Activated CD8-positive, alpha-beta memory T cell treated with anti-CD3 and anti-CD28 coated beads, Interleukin-2, amount 10 ng/mL, durations not matched to agents 7 days and 5 days (primary cell): ENCODE measurements around the gene ATP2A1. TPM values are rescaled to one million over a fixed set of nuclear protein-coding genes. Genes with fewer than 3 reads are reported as not detected.

Source experiments
- ATAC-seq: fragments of 150-1000 bp; cut with Tn5 transposase; one replicate; pipeline ENCODE4 v1.10.0; 2021; ENCODE audit warnings: moderate library complexity
- CTCF ChIA-PET: fragments of 350-600 bp; sonication (Branson Sonifier 250); formaldehyde crosslinking; loops from one replicate; lab custom pipeline; 2021; ENCODE audit warnings: antibody characterized with exemption; lab: Charles Lee
- DNase-seq: peaks from one replicate; pipeline ENCODE4 v3.0.0-alpha.2; 2020
- H3K27ac Mint-ChIP-seq: one replicate; pipeline ENCODE4 v1.8.0; 2021; ENCODE audit warnings: mild to moderate bottlenecking, mixed read lengths
- H3K27me3 Mint-ChIP-seq: one replicate; pipeline ENCODE4 v1.8.0; 2021; ENCODE audit warnings: mixed read lengths
- H3K36me3 Mint-ChIP-seq: one replicate; pipeline ENCODE4 v1.8.0; 2021; ENCODE audit warnings: mild to moderate bottlenecking, mixed read lengths
- H3K4me1 Mint-ChIP-seq: one replicate; pipeline ENCODE4 v1.8.0; 2021; ENCODE audit warnings: mixed read lengths
- H3K4me3 Mint-ChIP-seq: one replicate; pipeline ENCODE4 v1.8.0; 2021; ENCODE audit warnings: mild to moderate bottlenecking, moderate library complexity, mixed read lengths
- H3K9me3 Mint-ChIP-seq: one replicate; pipeline ENCODE4 v1.8.0; 2022; ENCODE audit warnings: low read depth, mixed read lengths
- total RNA-seq, 2 experiments: library from RNA; stranded (reverse); gene quantifications; one replicate each; pipeline ENCODE4 v1.2.3, GENCODE V29; 2021

ATP2A1 gene
- 1 to 10 TPM; 1.5 to 3.4 TPM for total RNA-seq

DNA sequence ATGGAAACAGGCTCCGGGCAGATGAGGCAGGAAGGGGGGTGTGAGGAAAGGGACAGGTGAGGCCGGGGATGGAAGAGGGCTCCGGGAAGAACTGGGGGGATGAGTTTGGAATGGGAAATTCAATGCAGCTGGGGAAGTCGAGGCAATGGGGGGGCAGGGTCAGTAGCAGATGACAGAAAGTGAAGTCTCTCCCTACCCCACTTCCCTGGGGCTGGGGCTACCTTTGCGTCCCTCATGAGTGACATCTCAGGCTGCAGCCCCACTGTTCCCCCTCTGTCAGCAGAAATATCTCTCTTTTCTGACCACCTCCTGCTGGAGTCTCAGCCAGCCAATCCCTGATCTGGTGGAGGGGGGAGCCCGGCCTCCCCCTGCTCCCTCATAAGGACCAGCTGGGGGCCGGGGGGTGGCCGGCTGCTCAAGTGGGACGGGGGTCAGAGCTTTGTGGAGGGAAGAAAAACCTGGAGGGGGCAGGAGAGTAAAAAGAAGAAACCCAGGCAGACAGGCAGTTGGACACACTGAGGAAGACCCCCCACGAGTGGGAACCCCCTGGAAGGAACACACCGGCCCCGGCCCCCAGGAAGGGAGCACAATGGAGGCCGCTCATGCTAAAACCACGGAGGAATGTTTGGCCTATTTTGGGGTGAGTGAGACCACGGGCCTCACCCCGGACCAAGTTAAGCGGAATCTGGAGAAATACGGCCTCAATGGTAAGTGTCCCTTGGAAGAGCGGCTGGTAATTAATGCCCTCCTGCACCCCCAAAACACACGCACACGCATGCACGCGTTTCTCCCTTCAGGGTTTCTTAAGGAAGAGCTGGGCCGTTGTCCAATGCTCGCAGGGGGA lies at the start of gene ATP2A1:
Gene ATP2A1, plus strand, starts transcription at position 406 of the 844 bp plus-strand sequence. Its CDS starts 184 bp downstream, at position 590.
- H3K9me3 Mint-ChIP-seq: no peaks in the 10 kb centered on the region
- ATAC-seq: no peak
- DNase-seq: no peak
- peak within 1 kb of the TSS; percentile 88 for H3K4me3 Mint-ChIP-seq
- H3K27ac Mint-ChIP-seq: peak within 1 kb of the TSS; percentile 76
- peaks cover 44% of the 10 kb centered on the region for H3K4me1 Mint-ChIP-seq
- H3K36me3 Mint-ChIP-seq: no peaks in the 10 kb centered on the region
- H3K27me3 Mint-ChIP-seq: peaks cover 3% of the 10 kb centered on the region
- CTCF ChIA-PET: interaction anchor here (1.0 to 3.5 kb wide), 4 partner anchors 14 to 70 kb away, joined by 5 to 16 read pairs (median 13); partner anchors contain the start of genes SH2B1 and TUFM

- H3K27ac Mint-ChIP-seq: no peak overlapping the region
- H3K36me3 Mint-ChIP-seq: peaks cover 85% of the 10 kb centered on the region
- H3K27me3 Mint-ChIP-seq: no peaks in the 10 kb centered on the region
- CTCF ChIA-PET: interaction anchor here (1.8 kb wide), 1 partner anchor 115 kb away, joined by 5 read pairs; no protein-coding TSS in a partner anchor
- no peaks in the 10 kb centered on the region for H3K9me3 Mint-ChIP-seq
- H3K4me3 Mint-ChIP-seq: no peak overlapping the region
- ATAC-seq (no peak), DNase-seq (no peak)
- H3K4me1 Mint-ChIP-seq: peaks cover 38% of the 10 kb centered on the region
Measured at GRCh38 chr16:28829747-28830146, 48.5 kb upstream of the ATP2A1 start.

GRCh38 chr16:28830531-28830930 lies 47.8 kb upstream of the ATP2A1 start:
- CTCF ChIA-PET: no interaction called here
- no peaks in the 10 kb centered on the region for H3K9me3 Mint-ChIP-seq
- H3K36me3 Mint-ChIP-seq: peaks cover 85% of the 10 kb centered on the region
- no peaks in the 10 kb centered on the region for H3K27me3 Mint-ChIP-seq
- no peak overlapping the region for H3K27ac Mint-ChIP-seq
- DNase-seq: no peak
- H3K4me1 Mint-ChIP-seq: peaks cover 31% of the 10 kb centered on the region
- ATAC-seq: no peak
- H3K4me3 Mint-ChIP-seq: no peak overlapping the region

GRCh38 chr16:28834349-28834748 lies 43.9 kb upstream of the ATP2A1 start:
- Mint-ChIP-seq H3K27ac (no peak overlapping the region), H3K4me1 (peaks cover 7% of the 10 kb centered on the region), H3K4me3 (no peak overlapping the region), H3K36me3 (peaks cover 72% of the 10 kb centered on the region), H3K27me3 (no peaks in the 10 kb centered on the region), H3K9me3 (no peaks in the 10 kb centered on the region)
- DNase-seq (no peak), ATAC-seq (no peak)
- CTCF ChIA-PET: no interaction called here

- DNase-seq (no peak), ATAC-seq (peak; percentile 9)
- Mint-ChIP-seq H3K4me1 (peaks cover 5% of the 10 kb centered on the region), H3K27me3 (no peaks in the 10 kb centered on the region), H3K9me3 (no peaks in the 10 kb centered on the region), H3K36me3 (peaks cover 63% of the 10 kb centered on the region), H3K4me3 (no peak overlapping the region), H3K27ac (no peak overlapping the region)
- CTCF ChIA-PET: no interaction called here
Measured at GRCh38 chr16:28834873-28835863, 43.1 kb upstream of the ATP2A1 start.

DNA sequence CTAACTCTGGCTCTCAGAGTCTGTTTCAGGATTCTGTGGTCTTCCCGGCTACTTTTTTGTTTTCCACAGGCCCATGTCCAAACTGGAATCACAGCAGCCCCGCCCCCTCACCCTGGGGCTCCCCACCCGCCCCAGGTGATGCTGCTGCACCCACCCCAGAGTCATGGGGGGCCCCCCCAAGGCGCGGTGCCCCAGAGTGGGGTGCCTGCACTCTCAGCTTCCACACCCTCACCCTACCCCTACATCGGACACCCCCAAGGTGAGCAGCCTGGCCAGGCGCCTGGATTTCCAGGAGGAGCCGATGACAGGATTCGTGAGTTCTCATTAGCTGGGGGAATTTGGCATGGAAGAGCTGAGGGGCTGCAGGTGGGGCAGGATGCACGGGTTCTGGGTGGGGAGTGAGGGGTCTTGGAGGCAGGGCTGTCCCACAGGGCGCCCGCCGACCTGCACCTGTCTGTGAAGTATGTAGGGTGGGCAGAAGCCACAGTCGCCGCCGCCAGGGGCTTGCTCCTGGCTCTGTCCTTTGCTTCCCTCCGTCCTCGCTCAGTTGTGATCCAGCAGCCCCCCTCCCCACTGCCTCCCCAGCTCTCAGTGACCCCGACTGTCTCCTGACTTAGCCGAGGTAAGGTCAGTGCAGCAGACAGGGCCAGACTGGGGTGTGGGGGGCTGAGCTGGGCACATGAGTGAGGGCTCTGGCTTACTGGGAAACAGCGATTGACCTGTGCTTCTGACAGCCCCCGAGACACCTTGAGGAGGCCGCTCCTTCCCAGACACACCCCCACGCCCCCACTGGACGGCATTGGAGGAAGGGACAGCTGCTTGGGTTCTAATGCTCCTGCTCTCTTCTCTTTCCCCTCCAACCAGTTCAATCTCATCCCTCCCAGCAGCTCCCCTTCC lies 42.2 kb upstream of the ATP2A1 start:
- no peaks in the 10 kb centered on the region for H3K27me3 Mint-ChIP-seq
- CTCF ChIA-PET: no interaction called here
- no peak overlapping the region for H3K4me3 Mint-ChIP-seq
- DNase-seq: no peak
- H3K9me3 Mint-ChIP-seq: no peaks in the 10 kb centered on the region
- no peak for ATAC-seq
- peaks cover 3% of the 10 kb centered on the region for H3K4me1 Mint-ChIP-seq
- H3K27ac Mint-ChIP-seq: no peak overlapping the region
- H3K36me3 Mint-ChIP-seq: peaks cover 54% of the 10 kb centered on the region

DNA sequence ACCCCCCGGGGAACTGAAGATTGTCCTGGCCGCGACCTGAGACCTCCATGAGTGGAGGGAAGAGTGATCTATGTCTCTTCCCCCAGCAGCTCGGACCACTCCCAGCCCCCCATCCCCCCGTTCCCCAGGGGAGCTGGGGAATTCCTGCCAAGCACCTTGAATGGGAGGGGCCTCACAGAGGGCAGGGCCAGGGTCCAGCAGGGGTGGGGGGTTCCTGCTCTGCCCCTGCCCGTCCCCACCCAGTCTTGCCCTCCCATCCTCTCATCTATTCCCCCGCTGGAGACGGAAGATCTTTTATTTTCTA lies 41.6 kb upstream of the ATP2A1 start:
- DNase-seq: no peak
- Mint-ChIP-seq H3K27me3 (no peaks in the 10 kb centered on the region), H3K9me3 (no peaks in the 10 kb centered on the region), H3K36me3 (peaks cover 55% of the 10 kb centered on the region), H3K4me3 (no peak overlapping the region), H3K27ac (no peak overlapping the region), H3K4me1 (peaks cover 3% of the 10 kb centered on the region)
- ATAC-seq: no peak
- CTCF ChIA-PET: no interaction called here

DNA sequence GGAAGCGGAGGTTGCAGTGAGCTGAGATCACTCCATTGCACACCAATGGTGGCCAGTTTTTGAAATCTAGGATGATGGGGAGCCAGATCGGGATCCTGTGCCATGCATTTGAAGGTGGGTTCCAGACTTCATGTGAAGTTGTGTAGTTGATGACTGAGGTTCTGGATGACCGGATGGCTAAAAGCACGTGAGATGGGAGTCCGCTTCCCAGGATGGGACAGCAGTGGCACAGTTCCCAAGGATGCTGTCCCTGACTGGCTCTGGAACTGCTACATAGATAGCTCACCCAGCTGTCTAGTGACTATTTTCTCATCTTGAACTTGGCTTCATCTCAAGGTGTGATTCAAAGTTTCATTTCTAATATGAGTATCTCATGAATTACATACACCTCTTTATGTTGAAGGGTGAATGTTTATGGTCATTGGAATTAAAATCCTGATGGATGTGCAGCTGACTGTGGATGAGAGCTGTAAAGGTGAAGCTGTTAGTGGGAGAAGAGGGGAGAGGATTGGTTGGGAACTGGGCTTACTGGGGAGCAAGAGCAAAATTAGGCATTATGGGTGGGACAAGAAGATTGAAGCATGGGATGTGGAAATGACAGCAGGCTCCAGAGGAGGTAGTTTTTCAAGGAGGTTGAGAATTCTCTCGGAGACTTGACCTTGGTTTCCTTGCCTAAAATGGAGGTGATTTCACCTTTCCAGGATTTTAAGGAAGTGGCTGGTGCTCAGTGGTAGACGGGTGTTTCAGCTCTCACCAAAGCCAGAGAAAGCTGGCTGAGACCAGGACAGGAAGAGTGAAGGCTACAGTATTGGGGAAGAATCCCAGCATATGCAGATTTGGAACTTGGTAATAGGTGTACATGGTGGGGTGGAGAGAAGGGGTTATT lies 40.4 kb upstream of the ATP2A1 start:
- CTCF ChIA-PET: interaction anchor here (1.5 kb wide), 1 partner anchor 15 kb away, joined by 6 read pairs; the partner anchor contains the start of gene ATXN2L
- Mint-ChIP-seq H3K9me3 (no peaks in the 10 kb centered on the region), H3K4me1 (peaks cover 2% of the 10 kb centered on the region), H3K27ac (peak overlapping the region; percentile 38), H3K27me3 (no peaks in the 10 kb centered on the region), H3K4me3 (no peak overlapping the region), H3K36me3 (peaks cover 53% of the 10 kb centered on the region)
- ATAC-seq (no peak), DNase-seq (no peak)

GRCh38 chr16:28838558-28838918 lies 39.8 kb upstream of the ATP2A1 start:
- CTCF ChIA-PET: interaction anchor here (1.5 kb wide), 1 partner anchor 16 kb away, joined by 6 read pairs; the partner anchor contains the start of gene ATXN2L
- no peak overlapping the region for H3K4me3 Mint-ChIP-seq
- no peaks in the 10 kb centered on the region for H3K9me3 Mint-ChIP-seq
- ATAC-seq: no peak
- H3K27me3 Mint-ChIP-seq: no peaks in the 10 kb centered on the region
- no peak for DNase-seq
- H3K36me3 Mint-ChIP-seq: peaks cover 50% of the 10 kb centered on the region
- peaks cover 2% of the 10 kb centered on the region for H3K4me1 Mint-ChIP-seq
- peak overlapping the region; percentile 38 for H3K27ac Mint-ChIP-seq

DNA sequence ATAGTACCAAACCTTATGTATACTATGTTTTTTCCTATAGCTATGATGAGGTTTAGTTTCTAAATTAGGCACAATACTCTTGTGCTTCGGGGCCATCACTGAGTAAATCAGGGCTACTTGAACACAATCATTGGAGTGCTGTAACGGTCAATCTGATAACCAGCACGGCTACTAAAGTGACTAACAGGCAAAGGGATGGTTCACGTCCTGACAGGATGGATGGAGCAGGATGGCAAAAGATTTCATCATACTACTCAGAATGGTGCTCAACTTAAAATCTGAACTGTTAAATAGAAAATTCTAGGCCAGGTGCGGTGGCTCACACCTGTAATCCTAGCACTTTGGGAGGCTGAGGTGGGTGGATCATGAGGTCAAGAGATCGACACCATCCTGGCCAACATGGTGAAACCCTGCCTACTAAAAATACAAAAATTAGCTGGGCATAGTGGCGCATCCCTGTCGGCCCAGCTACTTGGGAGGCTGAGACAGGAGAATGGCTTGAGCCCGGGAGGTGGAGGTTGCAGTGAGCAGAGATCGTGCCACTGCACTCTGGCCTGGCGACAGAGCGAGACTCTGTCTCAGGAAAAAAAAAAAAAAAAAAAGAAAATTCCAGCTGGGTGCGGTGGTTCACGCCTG lies 39.2 kb upstream of the ATP2A1 start:
- ATAC-seq (no peak), DNase-seq (no peak)
- no peaks in the 10 kb centered on the region for H3K27me3 Mint-ChIP-seq
- peaks cover 45% of the 10 kb centered on the region for H3K36me3 Mint-ChIP-seq
- H3K9me3 Mint-ChIP-seq: no peaks in the 10 kb centered on the region
- no peak overlapping the region for H3K27ac Mint-ChIP-seq
- peaks cover 2% of the 10 kb centered on the region for H3K4me1 Mint-ChIP-seq
- H3K4me3 Mint-ChIP-seq: no peak overlapping the region
- CTCF ChIA-PET: no interaction called here

DNA sequence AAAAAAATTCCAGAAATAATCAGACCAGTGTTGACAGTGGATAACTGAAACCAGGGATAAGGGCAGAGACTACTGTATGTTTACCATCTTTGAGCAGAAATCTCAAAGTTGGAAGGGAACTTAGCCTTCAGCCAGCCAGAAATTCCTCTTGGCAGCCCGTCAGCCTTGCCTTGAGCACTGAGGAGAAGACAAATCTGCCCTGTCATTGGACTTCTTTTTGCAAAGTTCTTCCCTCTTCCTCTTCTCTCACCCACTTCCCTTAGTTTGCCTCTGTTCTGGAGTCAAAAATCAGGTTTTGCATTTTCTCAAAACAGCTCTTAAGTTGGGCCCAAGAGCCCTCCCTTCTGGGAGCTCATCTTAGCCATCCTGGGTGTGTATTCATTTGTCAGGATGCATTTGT lies 38.4 kb upstream of the ATP2A1 start:
- peaks cover 40% of the 10 kb centered on the region for H3K36me3 Mint-ChIP-seq
- CTCF ChIA-PET: no interaction called here
- H3K9me3 Mint-ChIP-seq: no peaks in the 10 kb centered on the region
- DNase-seq (no peak), ATAC-seq (no peak)
- no peaks in the 10 kb centered on the region for H3K27me3 Mint-ChIP-seq
- H3K27ac Mint-ChIP-seq: no peak overlapping the region
- H3K4me3 Mint-ChIP-seq: no peak overlapping the region
- peaks cover 8% of the 10 kb centered on the region for H3K4me1 Mint-ChIP-seq
